Rectal smooth muscle tissue (tissue), 1 donor: ENCODE measurements around the gene TMEM191B.
"Not testable (repeated sequence)": the region's sequence is repeated elsewhere in the genome, so short reads cannot be mapped to it uniquely, and the experiment has no call there.

Source experiments
- H3K27ac ChIP-seq: one replicate; pipeline ENCODE4 v1.7.0; 2013; ENCODE audit warnings: low read depth, low read length, inconsistent platforms
- H3K27me3 ChIP-seq: one replicate; pipeline ENCODE4 v1.7.0; 2013; ENCODE audit warnings: low read length; ENCODE audit not compliant: control insufficient read depth, insufficient read depth
- H3K36me3 ChIP-seq: one replicate; pipeline ENCODE4 v1.7.0; 2013; ENCODE audit warnings: low read length; ENCODE audit not compliant: control insufficient read depth, insufficient read depth
- H3K4me1 ChIP-seq: one replicate; pipeline ENCODE4 v1.7.0; 2013; ENCODE audit warnings: low read length; ENCODE audit not compliant: control insufficient read depth, insufficient read depth
- H3K4me3 ChIP-seq: one replicate; pipeline ENCODE4 v1.7.0; 2013; ENCODE audit warnings: low read length
- H3K9ac ChIP-seq: one replicate; pipeline ENCODE4 v1.7.0; 2013; ENCODE audit warnings: low read length

The TMEM191B gene

DNA sequence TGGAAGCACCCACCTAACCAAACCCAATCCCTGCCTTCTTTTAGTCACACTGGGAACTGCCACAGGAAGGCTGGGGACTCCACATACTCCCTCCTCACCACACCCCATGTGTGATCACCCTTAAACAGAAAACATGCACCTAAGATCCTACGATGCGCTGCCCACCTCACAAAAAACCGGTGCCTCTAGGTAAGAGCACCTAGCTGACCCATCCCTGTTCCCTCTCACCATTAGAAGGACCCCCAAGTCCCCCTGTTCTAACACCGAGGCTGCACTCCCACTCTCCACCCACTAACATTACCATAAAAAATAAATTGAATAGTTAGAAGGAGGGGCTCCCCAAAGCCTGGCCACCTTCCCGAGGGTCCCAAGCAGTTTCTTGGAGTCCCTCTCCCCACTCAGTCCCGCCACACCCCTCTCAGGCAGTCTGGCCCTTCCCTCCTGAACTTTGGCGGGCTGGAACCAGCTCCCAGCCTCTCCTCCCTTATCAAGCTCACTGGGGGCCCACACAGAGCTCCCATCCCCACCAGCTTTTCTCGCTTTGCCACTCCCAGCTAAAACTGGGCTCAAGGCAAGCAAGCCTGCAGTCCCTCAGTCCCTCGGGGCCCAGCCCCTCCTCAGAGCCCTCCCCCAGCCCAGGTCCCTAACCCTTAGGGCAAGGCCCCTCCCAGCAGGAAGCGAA lies 46.0 kb downstream of the TMEM191B start:
- H3K4me1 ChIP-seq, H3K27me3 ChIP-seq, H3K27ac ChIP-seq, H3K4me3 ChIP-seq, H3K9ac ChIP-seq, H3K36me3 ChIP-seq: not testable (repeated sequence)

DNA sequence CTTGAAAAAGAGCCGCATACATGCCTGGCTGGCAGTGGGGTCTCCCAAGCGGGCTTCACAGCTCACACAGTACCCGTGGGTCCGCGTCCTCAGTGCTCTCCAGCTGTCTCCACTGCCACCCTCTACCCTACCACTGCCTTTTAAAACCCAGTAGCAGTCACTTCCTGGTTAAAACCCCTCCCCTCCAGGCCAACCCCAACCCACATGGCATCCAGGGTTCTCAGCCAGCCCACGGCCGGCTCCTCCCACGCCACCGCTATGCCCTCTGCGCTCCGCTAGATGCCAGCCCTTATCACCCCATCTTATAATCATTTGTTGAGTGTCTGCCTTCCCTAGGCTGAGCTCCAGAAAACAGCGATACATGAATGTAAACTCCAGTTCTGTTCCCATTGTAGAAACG lies 47.0 kb downstream of the TMEM191B start:
- not testable (repeated sequence) for H3K36me3 ChIP-seq, H3K27me3 ChIP-seq, H3K4me3 ChIP-seq, H3K4me1 ChIP-seq, H3K27ac ChIP-seq, H3K9ac ChIP-seq

DNA sequence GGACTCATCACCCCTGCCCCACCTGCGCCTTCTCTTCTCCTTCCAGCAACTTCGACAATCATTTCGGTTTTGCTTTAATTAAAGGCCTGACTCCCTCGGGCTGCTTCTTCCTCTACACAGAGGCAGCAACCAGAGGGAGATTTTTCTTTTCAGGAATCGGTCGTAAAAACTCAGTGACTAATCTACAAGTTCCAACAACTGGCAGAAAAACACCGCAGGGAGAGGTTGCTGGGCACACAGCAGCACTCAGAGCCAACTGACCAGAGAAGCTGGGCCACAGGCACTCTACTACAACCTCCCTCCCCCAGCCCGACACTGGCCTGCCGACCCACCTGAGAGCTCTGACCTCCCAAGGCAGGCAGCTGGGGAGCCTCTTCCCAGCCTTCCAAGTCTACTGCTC lies 48.1 kb downstream of the TMEM191B start:
- not testable (repeated sequence) for H3K4me1 ChIP-seq, H3K27ac ChIP-seq, H3K4me3 ChIP-seq

DNA sequence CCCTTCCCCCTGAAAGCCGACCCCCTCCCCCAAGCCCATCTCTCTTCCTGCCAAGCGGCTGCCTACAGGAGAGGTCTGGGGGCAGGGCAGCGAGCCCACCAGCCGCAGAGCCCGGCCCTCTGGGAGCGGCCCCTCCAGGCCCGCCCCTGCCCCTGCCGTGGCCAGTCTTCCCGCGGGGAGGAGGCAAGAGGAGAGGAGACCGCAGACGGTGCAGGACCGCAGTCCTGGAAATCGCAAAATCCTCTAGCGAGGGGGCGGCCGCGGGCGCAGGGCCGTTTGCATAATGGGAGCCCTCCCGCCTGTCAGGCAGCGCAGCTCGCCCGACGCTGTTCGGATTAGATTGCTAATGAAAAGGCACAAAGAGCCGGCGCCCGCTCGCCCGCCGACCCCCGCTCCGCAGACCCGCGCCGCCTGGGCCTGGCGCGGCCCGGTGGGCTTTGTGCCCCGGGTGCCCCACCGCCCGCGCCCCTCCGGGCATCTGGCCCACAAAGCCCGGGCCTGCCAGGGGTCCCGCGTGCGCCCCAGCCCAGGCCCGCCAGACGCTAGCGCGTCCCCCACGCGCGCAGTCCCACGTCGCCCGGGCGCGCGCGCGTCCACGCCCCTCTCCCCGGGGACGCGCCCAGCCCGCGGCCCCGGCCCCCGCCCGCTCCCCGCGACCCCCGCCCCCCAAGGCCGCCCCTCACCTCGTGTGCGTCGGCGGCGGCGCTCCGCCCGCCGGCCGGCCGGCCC lies 49.7 kb downstream of the TMEM191B start:
- not testable (repeated sequence) for H3K4me3 ChIP-seq, H3K27me3 ChIP-seq, H3K27ac ChIP-seq, H3K36me3 ChIP-seq, H3K4me1 ChIP-seq, H3K9ac ChIP-seq

More for the DNA sequence above, 48.1 kb downstream of the TMEM191B start:
- not testable (repeated sequence) for H3K36me3 ChIP-seq, H3K9ac ChIP-seq, H3K27me3 ChIP-seq

DNA sequence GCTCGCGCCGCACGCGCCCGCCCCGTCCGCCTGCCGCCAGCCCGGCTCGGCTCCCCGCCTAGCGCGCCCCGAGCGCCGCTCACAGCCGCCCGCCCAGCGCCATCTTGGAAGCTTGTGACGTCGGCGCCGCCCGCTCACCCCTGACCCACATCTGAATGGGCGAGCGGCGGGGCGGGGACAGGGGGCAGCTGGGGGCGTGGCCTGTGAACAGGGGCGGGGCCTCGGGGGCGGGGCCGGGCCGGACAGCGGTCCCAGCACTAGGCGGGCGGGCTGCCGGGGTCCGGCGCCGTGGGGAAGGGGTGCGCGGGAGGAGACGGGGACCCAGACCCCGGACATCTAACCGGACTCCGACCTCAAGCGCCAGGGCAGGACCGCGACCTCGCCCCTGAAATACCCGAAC lies 50.2 kb downstream of the TMEM191B start:
- H3K27ac ChIP-seq, H3K27me3 ChIP-seq, H3K4me1 ChIP-seq, H3K36me3 ChIP-seq, H3K9ac ChIP-seq, H3K4me3 ChIP-seq: not testable (repeated sequence)
